PC-3 (cell line): ENCODE data around the gene EFCAB11. TPM values are rescaled to one million over a fixed set of nuclear protein-coding genes. Genes with fewer than 3 reads are reported as not detected.

Experiments
- ATAC-seq: fragments of 200-7000 bp; cut with Tn5 transposase; 2 replicates; pipeline ENCODE4 v1.9.1; 2020; ENCODE audit warnings: mild to moderate bottlenecking, moderate library complexity
- BruUV-seq: library from RNA; stranded (reverse); fragments of 400-500 nt; replicated peaks from 2 replicates; lab custom pipeline; 2021; lab: Mats Ljungman, UMichigan
- CTCF ChIA-PET: fragments of 300-600 bp; sonication (Branson Sonifier 250); formaldehyde crosslinking; loops from one replicate; lab custom pipeline; 2022; ENCODE audit warnings: antibody characterized with exemption; lab: Charles Lee
- POLR2A ChIA-PET: fragments of 300-600 bp; sonication (Branson Sonifier 250); formaldehyde crosslinking; loops from one replicate; lab custom pipeline; 2022; ENCODE audit warnings: antibody characterized with exemption; ENCODE audit not compliant: unreplicated experiment; lab: Charles Lee
- DNase-seq: peaks from one replicate; pipeline ENCODE4 v3.0.0-alpha.2; 2015
- H2AFZ ChIP-seq: fragments of 300-600 bp; sonication (generic); 2 replicates; pipeline ENCODE4 v1.6.0; 2016; ENCODE audit warnings: antibody characterized with exemption, low read length
- H3F3A ChIP-seq: fragments of 300-600 bp; sonication (generic); one replicate; pipeline ENCODE4 v1.6.0; 2017; ENCODE audit warnings: antibody characterized with exemption, low read length, control low read depth, mild to moderate bottlenecking; ENCODE audit not compliant: unreplicated experiment
- H3K27ac ChIP-seq: fragments of 300-600 bp; sonication (generic); 2 replicates; pipeline ENCODE4 v1.5.1; 2016; ENCODE audit warnings: mild to moderate bottlenecking, low read length
- H3K27me3 ChIP-seq: fragments of 300-600 bp; sonication (generic); 2 replicates; pipeline ENCODE4 v1.6.1; 2016; ENCODE audit warnings: low read length, mixed read lengths
- H3K36me3 ChIP-seq: fragments of 300-600 bp; sonication (generic); 2 replicates; pipeline ENCODE4 v1.6.1; 2016; ENCODE audit warnings: low read depth, mixed run types, low read length, mixed read lengths
- H3K4me1 ChIP-seq: fragments of 300-600 bp; sonication (generic); 2 replicates; pipeline ENCODE4 v1.5.1; 2016; ENCODE audit warnings: low read length; ENCODE audit not compliant: insufficient read depth
- H3K4me2 ChIP-seq: fragments of 300-600 bp; sonication (generic); 2 replicates; pipeline ENCODE4 v1.6.0; 2016; ENCODE audit warnings: low read length
- H3K4me3 ChIP-seq: fragments of 300-600 bp; sonication (generic); 2 replicates; pipeline ENCODE4 v1.5.1; 2016; ENCODE audit warnings: mild to moderate bottlenecking, low read length, mixed read lengths
- H3K79me2 ChIP-seq: fragments of 300-600 bp; sonication (generic); 2 replicates; pipeline ENCODE4 v1.6.1; 2017; ENCODE audit warnings: low read length, mixed read lengths
- H3K9ac ChIP-seq: fragments of 300-600 bp; sonication (generic); 2 replicates; pipeline ENCODE4 v1.6.0; 2016; ENCODE audit warnings: mild to moderate bottlenecking, low read length
- H3K9me2 ChIP-seq: fragments of 300-600 bp; sonication (generic); replicated peaks from 2 replicates; pipeline ENCODE4 v1.6.1; 2016; ENCODE audit warnings: mixed run types, low read length, mixed read lengths
- H3K9me3 ChIP-seq: fragments of 300-600 bp; sonication (generic); 2 replicates; pipeline ENCODE4 v1.6.1; 2016; ENCODE audit warnings: low read length, mixed read lengths
- H4K20me1 ChIP-seq: fragments of 300-600 bp; sonication (generic); 2 replicates; pipeline ENCODE4 v1.6.1; 2016; ENCODE audit warnings: low read length, mixed read lengths
- EZH2 ChIP-seq: fragments of 300-600 bp; sonication (generic); IDR thresholded peaks from one replicate; pipeline ENCODE4 v1.6.1; 2017; ENCODE audit warnings: antibody characterized with exemption, mild to moderate bottlenecking, low read length; ENCODE audit not compliant: unreplicated experiment
- EZH2phosphoT487 ChIP-seq: fragments of 300-600 bp; sonication (generic); IDR thresholded peaks from 2 replicates; pipeline ENCODE4 v1.6.1; 2018; ENCODE audit warnings: mild to moderate bottlenecking, antibody characterized with exemption, low read length, borderline replicate concordance
- intact Hi-C: fragments of 100-400 bp; cut with micrococcal nuclease; formaldehyde crosslinking; loops from 2 replicates; pipeline ENCODE4 v1.9.0; 2023
- total RNA-seq: library from RNA; depleted of rRNA; stranded (reverse); fragments of >200 nt; gene quantifications from 2 replicates; pipeline ENCODE4 v1.2.3, GENCODE V29; 2014
- TF ChIP-seq, protein P1 (sequence below): fragments of 300-600 bp; sonication (generic); conservative IDR thresholded peaks from 2 replicates; pipeline ENCODE4 v1.5.1; 2017; ENCODE audit warnings: antibody characterized with exemption, low read depth, mild to moderate bottlenecking, low read length

EFCAB11 gene
- total RNA-seq, 1 experiment from 2014 or later, result 7.0 TPM

DNA sequence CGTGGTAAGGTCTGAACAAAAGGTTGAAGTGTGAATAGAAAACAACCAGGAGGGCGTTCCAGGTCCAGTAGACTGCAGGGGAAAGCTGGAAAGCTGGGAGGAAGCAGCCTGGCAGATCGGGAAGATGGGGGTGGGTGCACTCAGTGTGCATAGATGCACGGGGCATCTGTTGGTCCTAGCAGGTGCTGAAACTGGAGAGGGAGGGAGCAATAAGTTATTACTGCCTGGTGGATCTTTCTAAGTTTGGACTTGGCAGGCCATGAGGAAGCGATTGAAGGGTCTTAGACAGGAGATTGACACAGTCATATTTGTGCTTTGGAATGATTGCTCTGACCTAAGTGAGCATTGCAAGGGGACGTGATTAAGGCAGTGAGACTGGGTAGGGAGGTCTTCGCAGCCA lies 194.4 kb downstream of the EFCAB11 start:
- Histone ChIP-seq H3K36me3 (no peaks in the 10 kb centered on the region), H2AFZ (no peak overlapping the region), H3K9me2 (no peaks in the 10 kb centered on the region), H3K27ac (no peak overlapping the region), H3F3A (no peaks in the 10 kb centered on the region), H3K4me1 (no peaks in the 10 kb centered on the region), H3K79me2 (no peaks in the 10 kb centered on the region), H3K27me3 (no peaks in the 10 kb centered on the region), H3K4me2 (no peak overlapping the region), H3K9me3 (no peaks in the 10 kb centered on the region), H3K9ac (no peak overlapping the region), H4K20me1 (no peaks in the 10 kb centered on the region), H3K4me3 (no peak overlapping the region)
- ChIA-PET POLR2A (no interaction called here), CTCF (no interaction called here)
- BruUV-seq, result no TSS peak
- intact Hi-C loops, result loop anchor here (10.0 kb wide), 1 partner anchor 145 kb away; no protein-coding TSS in a partner anchor
- ATAC-seq (no peak), DNase-seq (no peak)
- TF ChIP-seq EZH2, result no peak
- no peak for TF ChIP-seq EZH2phosphoT487
- TF ChIP-seq, protein P1, sequence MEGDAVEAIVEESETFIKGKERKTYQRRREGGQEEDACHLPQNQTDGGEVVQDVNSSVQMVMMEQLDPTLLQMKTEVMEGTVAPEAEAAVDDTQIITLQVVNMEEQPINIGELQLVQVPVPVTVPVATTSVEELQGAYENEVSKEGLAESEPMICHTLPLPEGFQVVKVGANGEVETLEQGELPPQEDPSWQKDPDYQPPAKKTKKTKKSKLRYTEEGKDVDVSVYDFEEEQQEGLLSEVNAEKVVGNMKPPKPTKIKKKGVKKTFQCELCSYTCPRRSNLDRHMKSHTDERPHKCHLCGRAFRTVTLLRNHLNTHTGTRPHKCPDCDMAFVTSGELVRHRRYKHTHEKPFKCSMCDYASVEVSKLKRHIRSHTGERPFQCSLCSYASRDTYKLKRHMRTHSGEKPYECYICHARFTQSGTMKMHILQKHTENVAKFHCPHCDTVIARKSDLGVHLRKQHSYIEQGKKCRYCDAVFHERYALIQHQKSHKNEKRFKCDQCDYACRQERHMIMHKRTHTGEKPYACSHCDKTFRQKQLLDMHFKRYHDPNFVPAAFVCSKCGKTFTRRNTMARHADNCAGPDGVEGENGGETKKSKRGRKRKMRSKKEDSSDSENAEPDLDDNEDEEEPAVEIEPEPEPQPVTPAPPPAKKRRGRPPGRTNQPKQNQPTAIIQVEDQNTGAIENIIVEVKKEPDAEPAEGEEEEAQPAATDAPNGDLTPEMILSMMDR, result no peak

DNA sequence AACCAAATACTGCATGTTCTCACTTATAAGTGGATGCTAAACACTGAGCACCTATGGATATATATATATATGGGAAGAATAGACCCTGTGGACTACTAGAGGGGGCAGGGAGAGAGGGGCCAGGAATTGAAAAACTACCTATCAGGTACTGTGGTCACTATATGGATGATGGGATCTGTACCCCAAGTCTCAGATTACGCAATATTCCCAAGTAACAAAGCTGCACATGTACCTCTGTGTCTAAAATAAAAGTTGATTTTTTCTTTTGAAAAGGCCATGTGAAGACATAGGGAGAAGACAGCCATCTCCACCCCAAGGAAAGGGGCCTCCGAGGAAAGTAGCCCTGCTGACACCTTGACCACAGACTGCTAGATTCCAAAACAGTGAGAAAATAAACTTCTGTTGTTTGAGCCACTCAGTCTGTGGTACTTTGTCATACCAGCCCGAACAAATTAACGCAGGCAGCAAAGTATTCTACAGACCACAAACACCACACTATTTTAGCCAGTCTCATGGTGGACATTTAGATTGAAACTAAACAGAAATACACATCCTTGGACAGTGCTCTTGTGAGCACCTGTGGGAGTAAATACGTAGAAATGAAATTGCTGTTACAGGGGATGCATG lies 197.1 kb downstream of the EFCAB11 start:
- Histone ChIP-seq H3K27ac (no peak overlapping the region), H3K36me3 (no peaks in the 10 kb centered on the region), H3K27me3 (no peaks in the 10 kb centered on the region), H3K4me2 (no peak overlapping the region), H3F3A (no peaks in the 10 kb centered on the region), H4K20me1 (no peaks in the 10 kb centered on the region), H3K4me3 (no peak overlapping the region), H3K9me2 (no peaks in the 10 kb centered on the region), H2AFZ (no peak overlapping the region), H3K79me2 (no peaks in the 10 kb centered on the region), H3K9me3 (no peaks in the 10 kb centered on the region), H3K4me1 (no peaks in the 10 kb centered on the region), H3K9ac (no peak overlapping the region)
- TF ChIP-seq EZH2, result no peak
- TF ChIP-seq, protein P1, result no peak
- TF ChIP-seq EZH2phosphoT487, result no peak
- ChIA-PET POLR2A (no interaction called here), CTCF (no interaction called here)
- BruUV-seq, result no TSS peak
- intact Hi-C loops, result no loop called here
- ATAC-seq, result no peak
- DNase-seq, result no peak

DNA sequence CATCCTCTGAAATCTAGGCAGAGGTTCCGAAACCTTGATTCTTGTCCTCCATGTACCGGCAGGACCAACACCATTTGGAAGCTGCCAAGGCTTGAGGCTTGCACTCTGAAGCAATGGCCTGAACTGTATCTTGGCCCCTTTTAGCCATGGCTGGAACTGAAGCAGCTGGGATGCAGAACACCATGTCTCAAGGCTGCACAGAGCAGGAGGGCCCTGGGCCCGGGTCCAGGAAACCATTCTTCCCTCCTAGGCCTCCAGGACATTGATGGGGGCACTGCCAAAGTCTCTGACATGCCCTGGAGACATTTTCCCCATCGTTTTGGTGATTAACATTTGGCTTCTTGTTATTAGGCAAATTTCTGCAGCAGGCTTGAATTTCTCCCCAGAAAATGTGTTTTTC lies 198.7 kb downstream of the EFCAB11 start:
- ChIA-PET CTCF (no interaction called here), POLR2A (no interaction called here)
- DNase-seq (no peak), ATAC-seq (no peak)
- Histone ChIP-seq H3K9me2 (no peaks in the 10 kb centered on the region), H3K27ac (no peak overlapping the region), H3K4me2 (no peak overlapping the region), H3K9me3 (no peaks in the 10 kb centered on the region), H3K4me3 (no peak overlapping the region), H2AFZ (no peak overlapping the region), H3F3A (no peaks in the 10 kb centered on the region), H3K79me2 (no peaks in the 10 kb centered on the region), H3K36me3 (no peaks in the 10 kb centered on the region), H3K9ac (no peak overlapping the region), H3K4me1 (no peaks in the 10 kb centered on the region), H3K27me3 (no peaks in the 10 kb centered on the region), H4K20me1 (no peaks in the 10 kb centered on the region)
- intact Hi-C loops, result no loop called here
- BruUV-seq, result no TSS peak
- TF ChIP-seq EZH2phosphoT487 (no peak), EZH2 (no peak)
- TF ChIP-seq, protein P1, result no peak
